NCI-H2081 (cell line): Measurements from ENCODE around the gene SGMS1.
A peak's percentile ranks its signal among the peaks of the same experiment; 100 is the strongest.
"Not testable (repeated sequence)": the region's sequence is repeated elsewhere in the genome, so short reads cannot be mapped to it uniquely, and the experiment has no call there.

ENCODE experiments used
- DNase-seq, 2 experiments: peaks; one replicate each; lab custom pipeline; 2025; lab: John Stamatoyannopoulos, UW

SGMS1 gene

DNA sequence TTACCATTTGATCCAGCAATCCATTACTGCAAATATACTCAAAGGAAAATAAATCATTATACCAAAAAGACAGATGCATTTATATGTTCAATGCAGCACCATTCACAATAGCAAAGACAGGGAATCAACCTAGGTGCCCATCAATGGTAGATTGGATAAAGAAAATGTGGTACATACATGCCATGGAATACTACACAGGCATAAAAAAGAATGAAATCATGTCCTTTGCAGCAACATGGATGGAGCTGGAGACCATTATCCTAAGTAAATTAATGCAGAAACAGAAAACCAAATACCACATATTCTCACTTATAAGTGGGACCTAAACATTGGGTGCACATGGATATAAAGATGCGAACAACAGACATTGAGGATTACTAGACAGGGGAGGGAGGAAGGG is 198.5 kb downstream of the SGMS1 start:
- not testable (repeated sequence) for DNase-seq

DNA sequence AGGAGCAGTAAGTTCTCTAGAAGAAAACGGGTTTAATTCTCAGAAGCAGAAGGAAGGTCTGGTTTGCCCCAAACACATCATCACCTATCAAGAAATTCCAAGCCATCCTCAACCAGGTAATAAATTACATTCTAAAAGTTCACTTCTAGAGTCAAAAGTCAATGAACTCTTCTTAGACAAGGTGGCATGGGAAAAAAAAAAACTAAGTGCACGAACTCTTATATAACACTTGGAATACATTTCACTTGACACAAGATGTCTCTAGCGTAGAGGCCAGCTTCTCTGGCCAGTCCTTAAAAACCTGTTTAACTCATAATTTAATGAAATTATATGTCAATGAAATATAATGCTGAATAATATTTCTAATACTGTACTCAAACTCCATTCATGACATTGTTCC is 200.3 kb downstream of the SGMS1 start:
- DNase-seq: no peak

DNA sequence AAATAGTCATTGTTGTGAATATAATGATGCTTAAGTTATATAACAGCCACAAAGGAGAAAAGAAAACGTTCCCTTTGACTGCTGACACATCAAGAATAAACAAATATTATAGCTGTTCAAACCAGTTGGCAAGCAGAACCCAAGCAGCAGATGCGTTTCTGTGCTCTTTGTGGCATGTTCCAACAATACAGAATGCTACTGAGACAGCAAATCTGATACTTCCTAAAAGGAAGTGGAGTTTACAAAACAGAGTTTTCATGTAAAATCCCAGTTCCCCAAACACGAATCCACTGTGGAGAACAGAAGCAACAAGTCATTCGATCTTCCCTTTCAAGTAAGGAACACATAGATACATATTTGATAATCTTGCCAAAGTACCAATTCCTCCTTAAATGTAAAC is 201.5 kb downstream of the SGMS1 start:
- DNase-seq: no peak

DNA sequence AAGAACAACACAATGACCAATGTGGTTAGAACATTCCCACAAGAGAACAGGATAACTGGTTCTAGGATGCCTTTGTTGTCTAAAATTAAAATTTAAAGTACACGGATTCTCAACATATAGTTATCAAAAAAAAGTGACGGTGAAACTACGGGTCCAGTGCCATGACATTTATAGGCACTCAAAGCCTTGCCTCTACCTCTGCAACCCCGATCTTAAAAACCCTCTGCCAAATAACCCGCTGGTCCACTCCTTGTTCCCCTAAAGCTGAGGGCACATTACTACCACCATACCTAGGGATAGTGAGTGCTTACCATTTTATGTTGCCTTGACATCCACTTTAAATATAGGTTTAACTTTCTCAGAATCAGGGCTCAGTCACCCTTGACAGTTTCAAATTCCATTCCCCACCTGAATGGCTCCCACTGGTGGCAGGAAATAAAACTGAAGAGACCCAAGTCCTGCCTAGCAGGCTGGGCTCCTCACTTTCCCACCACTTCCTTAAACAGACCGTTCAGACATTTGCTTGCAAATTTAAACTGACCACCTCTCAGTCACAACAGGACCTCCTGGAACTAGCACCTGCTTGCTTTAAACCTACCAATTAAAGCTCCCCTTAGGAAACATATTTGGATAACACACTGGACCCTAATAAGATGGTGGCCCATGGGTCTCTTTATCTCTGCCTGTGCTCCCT is 202.6 kb downstream of the SGMS1 start:
- DNase-seq: peak in 1 of 2 experiments; percentile 16

DNA sequence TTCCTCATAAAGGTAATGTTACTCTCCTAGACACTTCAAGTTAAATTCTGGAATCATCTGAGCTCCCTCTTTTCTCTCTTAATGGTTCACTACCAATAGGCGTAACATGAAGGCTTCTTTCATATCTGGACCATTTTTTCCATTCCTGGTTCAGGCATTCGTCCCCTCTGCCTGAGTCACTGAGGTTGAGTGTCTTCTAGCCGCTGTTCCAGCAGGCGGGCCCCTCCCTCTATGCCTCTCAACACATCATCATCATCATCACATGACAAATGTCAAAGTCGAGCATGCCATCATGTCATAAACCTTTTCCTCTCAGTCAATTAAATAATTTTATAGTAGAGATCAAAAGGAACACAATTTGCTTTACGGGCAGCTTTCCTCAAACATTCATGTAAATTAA is 203.6 kb downstream of the SGMS1 start:
- no peak for DNase-seq

DNA sequence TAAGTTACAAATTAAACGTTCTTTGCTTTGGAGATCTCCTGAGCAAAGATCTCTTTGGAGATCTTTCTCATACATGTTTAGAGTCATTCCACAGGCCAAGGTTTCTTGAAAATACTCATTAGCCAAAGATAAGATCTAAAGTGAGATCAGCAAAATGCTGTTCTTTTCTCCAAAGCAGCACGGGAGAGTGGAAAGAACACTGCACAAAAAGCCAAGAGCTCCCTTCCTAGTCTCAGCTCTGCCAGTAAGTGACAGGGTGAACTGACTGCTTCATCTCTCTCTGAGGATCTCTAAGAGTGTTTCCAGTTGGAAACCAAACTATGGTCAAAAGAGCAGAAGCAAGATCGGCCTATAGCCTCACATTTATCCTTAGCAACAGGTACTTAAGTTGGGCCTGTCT is 204.0 kb downstream of the SGMS1 start:
- no peak for DNase-seq

DNA sequence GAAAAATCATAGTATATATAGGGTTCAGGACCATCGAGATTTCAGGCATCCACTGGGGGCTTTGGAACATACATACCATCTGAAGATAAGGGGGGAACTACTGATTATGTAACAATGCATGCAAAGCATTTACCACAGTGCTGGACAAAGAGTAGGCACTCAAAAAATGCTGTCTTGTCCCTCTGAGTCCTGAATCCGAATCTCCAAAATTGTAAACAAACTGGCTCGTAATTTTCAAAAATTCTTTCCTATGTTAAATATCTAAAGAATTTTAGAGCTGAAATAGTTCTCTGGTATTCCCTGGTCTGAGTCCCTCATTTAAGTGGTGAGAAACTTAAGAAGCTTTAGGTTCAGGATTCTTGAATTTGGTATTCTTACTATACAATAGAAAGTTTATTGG is 204.7 kb downstream of the SGMS1 start:
- DNase-seq: no peak

DNA sequence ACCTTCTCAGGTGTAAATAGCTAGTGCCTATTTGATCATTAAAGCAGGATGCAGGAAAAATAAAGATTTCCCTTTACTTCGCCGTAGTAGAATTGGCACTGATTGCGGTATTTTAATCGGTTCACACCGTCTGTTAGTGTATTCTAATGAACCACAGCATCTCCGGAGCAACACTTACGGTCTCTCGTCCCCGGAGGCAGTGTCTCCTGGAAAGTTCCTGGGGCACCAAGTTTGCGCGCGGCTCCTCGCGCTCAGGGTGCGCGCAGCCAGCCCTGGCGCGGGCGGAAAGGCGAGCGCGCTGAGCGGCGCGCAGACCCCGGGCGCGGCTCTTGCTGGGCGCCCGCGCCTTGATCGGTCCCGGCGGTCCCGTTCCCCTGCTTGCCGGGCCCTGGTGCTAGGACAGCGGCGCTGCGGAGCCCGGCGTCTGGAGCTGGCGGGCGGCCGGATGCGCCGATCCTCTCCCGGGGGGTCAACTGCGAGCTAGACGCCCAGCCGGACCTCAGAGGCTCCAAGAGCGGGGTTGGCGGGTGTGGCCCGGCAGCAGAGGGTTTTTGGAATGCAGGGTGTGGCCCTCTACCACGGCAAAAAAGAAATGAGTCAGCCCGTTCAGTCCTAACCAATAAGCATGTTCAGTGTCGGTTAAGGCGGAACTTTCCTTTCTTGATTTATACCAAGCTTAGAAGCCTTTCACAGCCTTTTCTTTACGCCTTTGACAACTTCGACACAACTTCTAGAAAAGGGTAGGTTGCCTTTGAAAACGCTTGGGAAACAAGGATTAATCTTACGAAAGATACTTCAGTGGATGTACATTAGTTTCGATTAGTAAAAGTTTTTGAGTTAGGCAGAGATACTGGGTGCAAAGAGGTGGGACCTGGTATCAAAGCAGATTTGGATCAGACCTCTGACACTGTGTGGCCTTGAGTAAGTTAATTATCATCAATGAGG is 205.6 kb downstream of the SGMS1 start:
- DNase-seq: peak in 1 of 2 experiments; percentile 8

DNA sequence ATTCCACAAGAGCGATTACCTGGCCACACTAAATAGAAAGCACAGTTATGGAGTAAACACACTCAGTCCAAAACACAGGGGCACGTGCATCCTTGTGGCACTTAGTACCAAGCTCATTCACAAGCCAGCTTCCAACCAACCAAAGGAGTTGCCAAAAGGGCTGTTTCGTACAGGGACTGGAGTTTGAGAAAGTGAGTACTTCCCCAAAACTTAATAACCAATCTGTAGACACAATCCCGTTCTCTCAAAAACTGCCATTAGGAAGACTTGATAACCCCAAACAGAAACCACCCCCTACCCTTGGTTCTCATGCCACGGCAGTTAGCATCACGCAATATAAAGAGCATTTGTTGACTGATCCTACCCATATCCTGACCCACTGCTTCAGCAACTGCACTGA is 206.3 kb downstream of the SGMS1 start:
- DNase-seq: no peak

DNA sequence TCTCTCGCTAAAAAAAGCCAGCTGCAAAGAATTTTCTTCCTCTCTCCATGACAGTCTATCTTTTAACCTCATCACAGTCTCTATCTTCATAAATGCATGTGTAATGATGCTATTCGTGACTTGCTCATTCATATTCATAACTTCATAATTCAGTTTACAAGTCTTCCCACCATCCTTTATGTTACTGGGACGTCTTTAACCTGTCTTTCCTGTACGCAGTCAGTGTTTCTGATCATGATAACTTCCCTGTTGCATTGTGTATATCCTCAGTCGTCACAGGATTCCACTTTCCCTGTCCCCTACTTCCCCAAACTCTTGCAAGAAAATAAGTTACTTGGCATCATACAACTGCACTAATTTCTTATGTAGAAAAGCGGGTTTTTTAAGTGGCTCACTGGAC is 206.9 kb downstream of the SGMS1 start:
- no peak for DNase-seq

DNA sequence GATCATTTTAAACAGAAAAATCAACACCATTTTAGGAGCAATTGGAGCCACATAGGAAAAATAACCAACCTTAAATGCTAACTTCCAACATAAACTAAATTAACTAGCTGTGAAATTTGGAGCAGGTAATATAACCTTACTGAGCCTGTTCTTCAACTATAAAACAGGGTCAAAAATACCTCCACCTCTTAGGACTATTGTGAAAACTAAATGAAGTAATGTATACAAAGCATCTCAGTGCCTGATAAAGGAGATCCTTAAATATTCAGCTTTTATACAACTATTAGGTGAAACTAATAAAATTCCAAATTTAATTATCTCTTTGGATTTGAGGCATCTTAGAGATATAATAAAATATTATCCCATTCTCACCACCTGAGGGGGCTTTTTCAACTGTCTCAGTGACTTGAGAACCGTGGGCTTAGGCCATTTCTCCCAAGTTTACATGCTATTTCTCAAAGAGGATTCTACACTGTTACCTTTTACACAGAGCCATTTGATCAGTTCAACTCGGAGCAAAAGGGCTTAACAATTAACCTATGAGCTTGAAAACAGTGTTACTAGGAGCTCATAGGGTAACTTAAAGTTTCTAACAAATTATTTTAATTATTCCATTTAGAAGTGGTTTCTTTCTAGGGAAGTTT is 207.5 kb downstream of the SGMS1 start:
- no peak for DNase-seq

DNA sequence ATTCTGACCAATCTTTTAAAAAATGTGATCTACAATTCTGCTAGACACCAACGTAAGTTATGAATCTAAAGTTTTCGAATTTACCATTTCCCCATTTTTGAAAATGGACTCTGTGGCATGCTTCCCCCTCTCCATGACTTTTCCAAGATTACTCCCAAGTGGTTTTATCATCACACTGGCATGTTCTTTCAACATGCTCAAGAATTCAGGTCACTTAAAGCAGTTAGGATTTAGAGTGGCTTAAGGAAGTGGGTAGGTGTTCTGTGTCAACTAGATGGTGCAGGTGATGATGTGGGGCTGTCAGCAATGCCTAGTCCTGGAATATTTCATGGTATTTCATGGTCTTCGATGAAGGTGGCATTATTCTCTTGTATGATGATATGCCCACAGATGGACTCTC is 208.5 kb downstream of the SGMS1 start:
- no peak for DNase-seq

DNA sequence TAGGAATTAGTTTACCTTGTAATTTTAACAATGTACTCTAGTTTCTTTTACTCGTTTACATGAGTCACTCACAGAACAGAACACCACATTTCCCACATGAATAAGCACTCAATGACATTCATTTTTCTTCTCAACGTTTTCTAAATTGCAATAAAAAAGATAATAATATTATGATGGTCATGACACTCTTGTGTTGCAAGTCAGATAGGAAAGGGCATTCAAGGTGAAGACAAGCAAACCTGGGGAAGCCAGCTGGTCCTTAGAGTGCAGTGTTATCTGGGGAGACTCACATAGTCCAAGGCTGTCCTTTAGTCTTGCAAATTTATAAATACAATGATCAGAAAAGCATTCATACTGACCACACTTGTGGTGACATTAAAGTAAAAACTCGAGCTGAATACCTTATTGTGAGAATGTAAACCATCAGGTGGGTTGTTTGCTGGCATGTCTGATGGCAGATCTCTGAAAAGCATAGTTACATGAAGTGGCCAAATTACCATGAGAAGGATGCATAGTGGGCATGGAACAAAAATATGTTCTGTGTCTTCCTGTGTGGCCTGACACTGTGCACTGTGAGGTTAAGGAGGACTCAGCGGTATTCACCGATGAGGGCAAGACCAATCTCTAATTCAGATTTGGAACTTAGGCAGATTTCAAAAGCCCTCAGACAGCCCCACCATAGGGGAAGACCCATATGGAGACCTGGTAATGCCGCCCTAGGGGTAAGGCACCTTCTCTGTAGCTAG is 213.5 kb downstream of the SGMS1 start:
- DNase-seq: no peak

DNA sequence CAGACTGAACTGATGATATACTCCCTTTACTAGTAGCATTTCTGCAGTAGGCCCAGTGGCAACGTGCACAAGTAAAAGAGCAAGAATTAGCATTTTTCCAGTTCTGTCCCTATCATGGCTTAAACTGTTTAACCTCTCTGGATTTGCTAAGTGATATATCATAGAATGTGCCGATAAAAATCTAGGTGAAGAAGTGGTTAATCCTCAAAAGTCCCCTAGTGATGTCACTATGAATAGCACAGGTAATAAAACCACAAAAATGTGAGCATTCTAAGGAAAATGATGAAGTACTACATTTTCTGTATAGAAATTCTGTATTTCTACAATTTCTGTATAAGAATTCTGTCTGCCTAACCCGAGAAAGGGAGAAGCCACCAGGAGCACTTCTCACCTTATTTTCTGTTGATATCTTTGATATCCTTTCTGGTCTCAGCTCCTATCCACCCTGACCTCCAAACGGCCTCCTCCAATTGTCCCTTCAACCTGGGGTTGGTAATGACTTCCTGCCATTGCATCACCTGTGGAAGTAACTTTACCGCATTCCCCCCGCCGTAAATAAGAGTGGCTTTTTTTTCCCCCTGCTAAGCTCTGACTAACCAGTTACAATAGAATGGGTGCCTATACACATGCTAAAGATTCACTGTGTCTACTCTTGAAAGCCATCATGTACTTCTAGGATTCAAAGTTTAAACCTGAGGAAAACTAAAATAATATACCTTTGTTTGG is 216.5 kb downstream of the SGMS1 start:
- no peak for DNase-seq

DNA sequence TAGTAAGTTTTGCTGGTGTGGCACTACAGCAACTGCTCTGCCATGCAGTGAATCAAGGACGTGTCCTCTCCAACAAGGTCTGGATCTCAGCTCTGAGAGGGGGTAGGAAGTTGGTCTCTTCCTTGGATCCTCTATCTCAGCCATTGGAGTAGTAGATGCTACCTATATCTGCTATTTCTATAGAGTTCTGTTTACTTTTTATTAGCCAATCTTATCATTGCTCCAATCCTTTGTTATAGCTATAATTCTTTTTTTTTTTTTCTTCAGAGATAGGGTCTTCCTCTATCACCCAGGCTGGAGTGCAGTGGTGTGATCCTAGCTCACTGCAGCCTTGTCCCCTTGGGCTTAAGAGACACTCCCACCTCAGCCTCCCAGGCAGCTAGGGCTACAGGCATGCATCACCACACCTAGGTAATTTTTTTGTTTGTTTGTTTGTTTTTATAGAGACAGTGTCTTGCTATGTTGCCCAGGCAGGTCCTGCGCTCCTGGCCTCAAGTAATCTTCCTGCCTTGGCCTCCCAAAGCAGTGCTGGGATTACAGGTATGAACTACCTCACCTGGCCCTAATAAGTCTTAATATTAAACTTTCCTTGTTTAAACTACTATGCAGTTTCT is 217.2 kb downstream of the SGMS1 start:
- DNase-seq: no peak

DNA sequence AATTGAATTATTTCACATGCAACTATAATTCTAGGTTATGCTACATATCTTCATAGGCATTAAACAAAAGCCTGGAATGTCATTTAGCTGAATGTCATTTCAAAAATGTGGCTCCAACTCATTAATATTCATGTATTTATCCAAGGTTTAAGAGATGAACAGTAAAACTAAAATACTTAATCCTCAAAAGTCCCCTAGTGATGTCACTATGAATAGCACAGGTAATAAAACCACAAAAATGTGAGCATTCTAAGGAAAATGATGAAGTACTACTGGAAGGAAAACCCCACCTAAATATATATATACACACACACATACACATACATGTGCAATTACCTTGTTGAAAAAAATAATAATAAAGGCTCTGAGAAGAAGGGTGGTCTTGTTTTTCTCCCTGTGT is 218.0 kb downstream of the SGMS1 start:
- no peak for DNase-seq

DNA sequence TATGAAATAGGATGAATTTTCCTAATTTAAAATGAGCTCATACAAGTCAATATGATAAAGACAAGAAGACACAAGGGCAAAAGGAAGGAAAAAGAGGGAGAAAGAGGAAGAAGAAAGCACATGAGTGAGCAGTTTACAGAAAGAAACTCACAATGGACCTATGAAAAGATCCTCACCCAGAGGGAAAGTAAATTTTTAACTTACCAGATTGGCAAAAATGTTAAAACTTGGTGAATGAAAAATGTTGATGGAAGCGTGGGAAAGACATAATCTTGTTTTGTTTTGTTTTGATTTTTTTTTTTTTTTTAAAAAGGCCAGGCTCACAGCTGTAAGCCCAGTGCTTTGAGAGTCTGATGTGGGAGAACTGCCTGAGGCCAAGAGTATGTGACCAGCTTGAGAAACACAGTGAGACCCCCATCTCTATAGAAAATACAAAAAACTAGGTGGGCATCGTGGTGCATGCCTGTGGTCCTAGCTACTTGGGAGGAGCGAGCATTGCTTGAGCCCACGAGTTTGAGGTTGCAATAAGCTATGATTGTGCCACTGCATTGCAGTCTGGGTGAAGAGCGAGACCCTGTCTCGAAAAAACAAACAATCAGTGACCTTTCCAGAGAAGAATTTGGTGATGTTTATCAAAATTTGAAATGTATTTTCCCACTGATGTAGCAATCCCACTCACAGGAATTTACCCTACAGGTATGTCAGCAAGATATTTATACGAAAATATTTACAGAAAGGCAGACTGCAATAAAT is 219.6 kb downstream of the SGMS1 start:
- no peak for DNase-seq

DNA sequence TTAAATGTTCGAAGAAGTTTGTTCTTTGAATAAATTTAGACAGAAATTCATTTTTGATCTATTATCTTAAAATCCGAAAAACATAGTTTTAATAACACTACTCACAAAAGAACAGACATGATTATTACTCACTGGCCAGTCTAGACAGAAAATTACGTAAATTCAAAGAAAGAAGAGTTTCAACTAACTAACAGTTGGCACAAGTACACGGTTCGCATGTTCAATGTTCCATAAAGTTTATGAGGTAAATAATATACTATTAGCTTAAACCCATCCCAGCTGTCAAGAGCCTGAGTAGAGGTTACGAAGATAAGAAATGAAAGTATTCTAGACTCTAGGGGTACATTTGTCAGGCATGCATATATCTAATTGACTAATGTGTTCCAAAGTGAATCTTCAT is 220.7 kb downstream of the SGMS1 start:
- DNase-seq: no peak

DNA sequence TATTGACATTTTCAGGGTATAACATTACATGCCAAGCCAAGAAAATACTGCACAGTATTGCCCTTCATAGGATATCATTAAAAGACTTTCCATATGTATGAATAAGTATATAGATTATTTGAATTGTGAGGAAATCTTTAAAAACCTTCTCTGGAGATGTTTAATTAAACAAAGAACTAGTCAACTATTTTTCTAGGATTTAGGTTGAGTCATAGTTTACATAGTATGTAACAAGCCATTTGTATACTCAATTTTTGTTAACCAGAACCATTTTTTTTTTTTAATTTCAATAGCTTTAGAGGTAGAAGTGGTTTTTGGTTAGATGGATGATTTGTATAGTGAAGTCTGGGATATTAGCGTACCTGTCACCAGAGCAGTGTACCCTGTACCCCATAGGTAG is 221.3 kb downstream of the SGMS1 start:
- no peak for DNase-seq

DNA sequence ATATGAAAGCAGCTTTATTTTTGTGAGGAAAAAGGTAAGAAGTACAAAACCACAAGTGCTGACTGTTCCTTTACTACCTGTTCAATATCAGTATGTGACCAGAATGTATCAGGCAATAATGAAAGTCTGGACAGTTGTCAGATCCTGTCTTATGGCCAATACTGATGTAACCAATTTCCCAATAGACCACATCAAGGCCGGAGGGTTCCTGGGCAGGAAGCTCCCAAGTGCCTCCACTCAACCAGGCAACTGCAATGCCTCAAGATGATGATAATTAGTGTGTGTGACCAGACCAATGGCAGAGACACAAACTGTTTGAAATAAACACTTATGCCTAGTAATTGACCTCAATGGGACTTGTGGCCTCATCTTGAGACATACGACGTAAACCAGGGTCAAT is 223.1 kb downstream of the SGMS1 start:
- no peak for DNase-seq
